ENCODE results near the gene OR2A1. TPM values are rescaled to one million over a fixed set of nuclear protein-coding genes. Genes with fewer than 3 reads are reported as not detected.
A peak's percentile ranks its signal among the peaks of the same experiment; 100 is the strongest.
"Not testable (repeated sequence)": the region's sequence is repeated elsewhere in the genome, so short reads cannot be mapped to it uniquely, and the experiment has no call there.

OR2A1 gene
- total RNA-seq, 2 experiments from 2014 or later, result 0.11 to 0.19 TPM

- H3K27me3 ChIP-seq (ENCODE audit: control insufficient read depth in 1 of 2, insufficient read depth in 2 of 2, low read length in 2 of 2); intact Hi-C loops (cut with DNase I, micrococcal nuclease): not testable (repeated sequence)
Measured at GRCh38 chr7:144283716-144284115, 28.5 kb upstream of the OR2A1 start.

GRCh38 chr7:144287171-144287784 is 24.9 kb upstream of the OR2A1 start:
- H3K27me3 ChIP-seq (ENCODE audit: control insufficient read depth in 1 of 2, insufficient read depth in 2 of 2, low read length in 2 of 2); H3K27ac ChIP-seq (ENCODE audit: low read depth in 1 of 2, low read length in 2 of 2); POLR2A ChIA-PET; H3K27me3 Mint-ChIP-seq; H3K9me3 ChIP-seq (ENCODE audit: control insufficient read depth in 1 of 2, insufficient read depth in 1 of 2, low read length in 2 of 2); H3K36me3 ChIP-seq (ENCODE audit: insufficient read depth, low read length); H3K27ac Mint-ChIP-seq; CTCF ChIA-PET; H3K4me3 ChIP-seq (ENCODE audit: low read length); H3K36me3 Mint-ChIP-seq (ENCODE audit: low read depth); H3K4me3 Mint-ChIP-seq; H3K4me1 ChIP-seq (ENCODE audit: insufficient read depth, low read length); H3K4me1 Mint-ChIP-seq (ENCODE audit: low read depth); H3K9me3 Mint-ChIP-seq; intact Hi-C loops (cut with DNase I, micrococcal nuclease); DNase-seq: not testable (repeated sequence)
- peak; percentile 13 for ATAC-seq (ENCODE audit: poor library complexity)

More at GRCh38 chr7:144283716-144284115, 28.5 kb upstream of the OR2A1 start:
- H3K9me3 ChIP-seq (ENCODE audit: control insufficient read depth in 1 of 2, insufficient read depth in 1 of 2, low read length in 2 of 2); H3K9me3 Mint-ChIP-seq; H3K4me1 Mint-ChIP-seq (ENCODE audit: low read depth); H3K36me3 ChIP-seq (ENCODE audit: insufficient read depth, low read length); H3K4me3 ChIP-seq (ENCODE audit: low read length); H3K27me3 Mint-ChIP-seq; CTCF ChIA-PET; H3K36me3 Mint-ChIP-seq (ENCODE audit: low read depth); H3K27ac ChIP-seq (ENCODE audit: low read depth in 1 of 2, low read length in 2 of 2); ATAC-seq (ENCODE audit: poor library complexity); H3K27ac Mint-ChIP-seq; H3K4me1 ChIP-seq (ENCODE audit: insufficient read depth, low read length); H3K4me3 Mint-ChIP-seq; POLR2A ChIA-PET; DNase-seq: not testable (repeated sequence)

- H3K27me3 ChIP-seq (ENCODE audit: control insufficient read depth in 1 of 2, insufficient read depth in 2 of 2, low read length in 2 of 2); H3K4me1 ChIP-seq (ENCODE audit: insufficient read depth, low read length); POLR2A ChIA-PET; H3K9me3 ChIP-seq (ENCODE audit: control insufficient read depth in 1 of 2, insufficient read depth in 1 of 2, low read length in 2 of 2); H3K9me3 Mint-ChIP-seq; H3K4me3 ChIP-seq (ENCODE audit: low read length); H3K27ac Mint-ChIP-seq; ATAC-seq (ENCODE audit: poor library complexity); H3K27ac ChIP-seq (ENCODE audit: low read depth in 1 of 2, low read length in 2 of 2); CTCF ChIA-PET; intact Hi-C loops (cut with DNase I, micrococcal nuclease); H3K36me3 Mint-ChIP-seq (ENCODE audit: low read depth); H3K27me3 Mint-ChIP-seq; H3K36me3 ChIP-seq (ENCODE audit: insufficient read depth, low read length); H3K4me1 Mint-ChIP-seq (ENCODE audit: low read depth); H3K4me3 Mint-ChIP-seq: not testable (repeated sequence)
- peak in 2 of 14 experiments; percentile 0 to 30 for DNase-seq
Measured at GRCh38 chr7:144291607-144292006, 20.6 kb upstream of the OR2A1 start.

GRCh38 chr7:144292384-144293161 is 19.6 kb upstream of the OR2A1 start:
- H3K4me1 Mint-ChIP-seq (ENCODE audit: low read depth); H3K36me3 ChIP-seq (ENCODE audit: insufficient read depth, low read length); POLR2A ChIA-PET; H3K4me3 Mint-ChIP-seq; H3K9me3 Mint-ChIP-seq; H3K27ac ChIP-seq (ENCODE audit: low read depth in 1 of 2, low read length in 2 of 2); ATAC-seq (ENCODE audit: poor library complexity); intact Hi-C loops (cut with DNase I, micrococcal nuclease); H3K27me3 Mint-ChIP-seq; H3K4me3 ChIP-seq (ENCODE audit: low read length); H3K4me1 ChIP-seq (ENCODE audit: insufficient read depth, low read length); H3K27me3 ChIP-seq (ENCODE audit: control insufficient read depth in 1 of 2, insufficient read depth in 2 of 2, low read length in 2 of 2); H3K27ac Mint-ChIP-seq; H3K36me3 Mint-ChIP-seq (ENCODE audit: low read depth); CTCF ChIA-PET; H3K9me3 ChIP-seq (ENCODE audit: control insufficient read depth in 1 of 2, insufficient read depth in 1 of 2, low read length in 2 of 2): not testable (repeated sequence)
- peak in 1 of 14 experiments; percentile 28 for DNase-seq

- ATAC-seq (ENCODE audit: poor library complexity), result peak; percentile 75
- intact Hi-C loops (cut with DNase I, micrococcal nuclease); H3K4me3 Mint-ChIP-seq; H3K4me1 Mint-ChIP-seq (ENCODE audit: low read depth); H3K27me3 ChIP-seq (ENCODE audit: control insufficient read depth in 1 of 2, insufficient read depth in 2 of 2, low read length in 2 of 2); H3K4me1 ChIP-seq (ENCODE audit: insufficient read depth, low read length); H3K27ac Mint-ChIP-seq; H3K4me3 ChIP-seq (ENCODE audit: low read length); POLR2A ChIA-PET; H3K27ac ChIP-seq (ENCODE audit: low read depth in 1 of 2, low read length in 2 of 2); H3K9me3 Mint-ChIP-seq; H3K9me3 ChIP-seq (ENCODE audit: control insufficient read depth in 1 of 2, insufficient read depth in 1 of 2, low read length in 2 of 2); H3K27me3 Mint-ChIP-seq; DNase-seq; H3K36me3 ChIP-seq (ENCODE audit: insufficient read depth, low read length); H3K36me3 Mint-ChIP-seq (ENCODE audit: low read depth); CTCF ChIA-PET: not testable (repeated sequence)
Measured at GRCh38 chr7:144293794-144294499, 18.3 kb upstream of the OR2A1 start.

GRCh38 chr7:144302578-144303303 is 9.5 kb upstream of the OR2A1 start:
- DNase-seq; H3K4me3 Mint-ChIP-seq; CTCF ChIA-PET; intact Hi-C loops (cut with DNase I, micrococcal nuclease); H3K27ac Mint-ChIP-seq; H3K9me3 ChIP-seq (ENCODE audit: control insufficient read depth in 1 of 2, insufficient read depth in 1 of 2, low read length in 2 of 2); H3K27me3 Mint-ChIP-seq; H3K27ac ChIP-seq (ENCODE audit: low read depth in 1 of 2, low read length in 2 of 2); H3K27me3 ChIP-seq (ENCODE audit: control insufficient read depth in 1 of 2, insufficient read depth in 2 of 2, low read length in 2 of 2); H3K4me1 ChIP-seq (ENCODE audit: insufficient read depth, low read length); H3K36me3 ChIP-seq (ENCODE audit: insufficient read depth, low read length); H3K36me3 Mint-ChIP-seq (ENCODE audit: low read depth); H3K4me1 Mint-ChIP-seq (ENCODE audit: low read depth); POLR2A ChIA-PET; H3K9me3 Mint-ChIP-seq; ATAC-seq (ENCODE audit: poor library complexity); H3K4me3 ChIP-seq (ENCODE audit: low read length): not testable (repeated sequence)

Data from CD4-positive, alpha-beta T cell (primary cell).